ENCODE results near the gene ZNF674.

DNA sequence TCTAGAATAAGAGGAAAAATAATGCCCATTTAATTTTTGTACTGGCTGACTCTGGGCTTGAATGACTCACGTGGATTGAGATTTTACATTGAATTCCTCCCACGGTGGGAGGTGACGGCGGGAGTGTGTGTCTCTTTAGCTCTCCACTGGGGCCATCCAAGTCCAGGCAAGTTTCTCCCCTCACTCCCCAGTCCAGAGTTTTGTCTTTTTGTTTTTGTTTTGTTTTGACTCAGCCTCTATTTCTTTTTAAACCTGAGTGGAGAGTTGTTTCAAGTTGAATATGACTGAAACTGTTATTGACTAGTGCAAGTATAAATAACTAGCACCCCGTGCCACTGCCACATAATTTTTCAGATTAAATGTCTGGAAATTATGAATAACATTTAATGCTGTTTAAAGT, 41.9 kb upstream of the ZNF674 start:
- TF ChIP-seq CTCF (IDR thresholded peaks at IDR 0.05) (no peak), POLR2AphosphoS5 (IDR thresholded peaks at IDR 0.05; ENCODE audit: insufficient read depth in 1 of 2, low read depth in 1 of 2) (no peak), POLR2A (IDR thresholded peaks at IDR 0.05) (no peak)
